Rectal smooth muscle tissue (tissue), 1 donor: ENCODE results near the gene HIBCH.
"Not testable (repeated sequence)": the region's sequence is repeated elsewhere in the genome, so short reads cannot be mapped to it uniquely, and the experiment has no call there.

ENCODE experiments used
- H3K27ac ChIP-seq: one replicate; pipeline ENCODE4 v1.7.0; 2013; ENCODE audit warnings: low read depth, low read length, inconsistent platforms
- H3K27me3 ChIP-seq: one replicate; pipeline ENCODE4 v1.7.0; 2013; ENCODE audit warnings: low read length; ENCODE audit not compliant: control insufficient read depth, insufficient read depth
- H3K36me3 ChIP-seq: one replicate; pipeline ENCODE4 v1.7.0; 2013; ENCODE audit warnings: low read length; ENCODE audit not compliant: control insufficient read depth, insufficient read depth
- H3K4me1 ChIP-seq: one replicate; pipeline ENCODE4 v1.7.0; 2013; ENCODE audit warnings: low read length; ENCODE audit not compliant: control insufficient read depth, insufficient read depth
- H3K4me3 ChIP-seq: one replicate; pipeline ENCODE4 v1.7.0; 2013; ENCODE audit warnings: low read length
- H3K9ac ChIP-seq: one replicate; pipeline ENCODE4 v1.7.0; 2013; ENCODE audit warnings: low read length

HIBCH gene

GRCh38 chr2:190169221-190170072 is 150.2 kb downstream of the HIBCH start:
- no peak overlapping the region for H3K9ac ChIP-seq
- no peaks in the 10 kb centered on the region for H3K4me1 ChIP-seq
- H3K27me3 ChIP-seq: no peaks in the 10 kb centered on the region
- no peak overlapping the region for H3K27ac ChIP-seq
- H3K36me3 ChIP-seq: no peaks in the 10 kb centered on the region
- H3K4me3 ChIP-seq: no peak overlapping the region

GRCh38 chr2:190167702-190168101 is 151.9 kb downstream of the HIBCH start:
- no peak overlapping the region for H3K9ac ChIP-seq
- no peak overlapping the region for H3K27ac ChIP-seq
- H3K4me1 ChIP-seq: no peaks in the 10 kb centered on the region
- H3K36me3 ChIP-seq: no peaks in the 10 kb centered on the region
- no peak overlapping the region for H3K4me3 ChIP-seq
- H3K27me3 ChIP-seq: no peaks in the 10 kb centered on the region

GRCh38 chr2:190165491-190165890 is 154.1 kb downstream of the HIBCH start:
- H3K4me3 ChIP-seq: no peak overlapping the region
- no peaks in the 10 kb centered on the region for H3K36me3 ChIP-seq
- H3K27me3 ChIP-seq: no peaks in the 10 kb centered on the region
- H3K4me1 ChIP-seq: no peaks in the 10 kb centered on the region
- H3K27ac ChIP-seq: no peak overlapping the region
- no peak overlapping the region for H3K9ac ChIP-seq

- no peak overlapping the region for H3K27ac ChIP-seq
Observed at GRCh38 chr2:190162851-190163250, 156.8 kb downstream of the HIBCH start.

GRCh38 chr2:190159453-190159852 is 160.2 kb downstream of the HIBCH start:
- H3K4me3 ChIP-seq: no peak overlapping the region
- H3K27me3 ChIP-seq: no peaks in the 10 kb centered on the region
- no peaks in the 10 kb centered on the region for H3K4me1 ChIP-seq
- H3K36me3 ChIP-seq: no peaks in the 10 kb centered on the region
- H3K9ac ChIP-seq: no peak overlapping the region
- peak overlapping the region; percentile 10 for H3K27ac ChIP-seq

More at GRCh38 chr2:190162851-190163250, 156.8 kb downstream of the HIBCH start:
- H3K4me3 ChIP-seq: no peak overlapping the region
- H3K36me3 ChIP-seq: no peaks in the 10 kb centered on the region
- H3K9ac ChIP-seq: no peak overlapping the region
- no peaks in the 10 kb centered on the region for H3K4me1 ChIP-seq
- H3K27me3 ChIP-seq: no peaks in the 10 kb centered on the region

- Histone ChIP-seq H3K36me3 (no peaks in the 10 kb centered on the region), H3K27me3 (no peaks in the 10 kb centered on the region), H3K9ac (no peak overlapping the region), H3K4me1 (no peaks in the 10 kb centered on the region), H3K4me3 (no peak overlapping the region), H3K27ac (peak overlapping the region; percentile 10)
Observed at GRCh38 chr2:190158798-190159434, 160.7 kb downstream of the HIBCH start.

- H3K4me3 ChIP-seq, H3K4me1 ChIP-seq, H3K36me3 ChIP-seq, H3K9ac ChIP-seq, H3K27ac ChIP-seq, H3K27me3 ChIP-seq: not testable (repeated sequence)
Observed at GRCh38 chr2:190157613-190158528, 161.8 kb downstream of the HIBCH start.

- no peak overlapping the region for H3K27ac ChIP-seq
- H3K4me1 ChIP-seq: no peaks in the 10 kb centered on the region
- no peaks in the 10 kb centered on the region for H3K36me3 ChIP-seq
- H3K27me3 ChIP-seq: no peaks in the 10 kb centered on the region
- no peak overlapping the region for H3K4me3 ChIP-seq
- no peak overlapping the region for H3K9ac ChIP-seq
Observed at GRCh38 chr2:190156530-190157212, 163.0 kb downstream of the HIBCH start.
